COLO668 (cell line): ENCODE measurements around the gene IGSF8.

Experiments
- DNase-seq: peaks from one replicate; lab custom pipeline; 2025; ENCODE audit not compliant: unreplicated experiment; lab: John Stamatoyannopoulos, UW

IGSF8 gene

GRCh38 chr1:160105155-160105554, 6.7 kb upstream of the IGSF8 start:
- no peak for DNase-seq

GRCh38 chr1:160104486-160104885, 6.1 kb upstream of the IGSF8 start:
- DNase-seq: no peak

- no peak for DNase-seq
Observed at GRCh38 chr1:160103658-160104408, 5.4 kb upstream of the IGSF8 start.

- DNase-seq: no peak
Observed at GRCh38 chr1:160101717-160102522, 3.5 kb upstream of the IGSF8 start.

- DNase-seq: peak; percentile 67
Observed at GRCh38 chr1:160101037-160101716, 2.8 kb upstream of the IGSF8 start.

GRCh38 chr1:160099716-160100375, 1.4 kb upstream of the IGSF8 start:
- no peak for DNase-seq

- DNase-seq: peak; percentile 99
Observed at GRCh38 chr1:160098852-160099561, 588 bp upstream of the IGSF8 start.

- DNase-seq: peak; percentile 24
Observed at GRCh38 chr1:160097151-160097910, 1.1 kb downstream of the IGSF8 start.

- DNase-seq: no peak
Observed at GRCh38 chr1:160096274-160097116, 1.9 kb downstream of the IGSF8 start.

- DNase-seq: peak; percentile 47
Observed at GRCh38 chr1:160095382-160096105, 2.9 kb downstream of the IGSF8 start.

GRCh38 chr1:160094806-160095205, 3.6 kb downstream of the IGSF8 start:
- no peak for DNase-seq

- no peak for DNase-seq
Observed at GRCh38 chr1:160094291-160094625, 4.2 kb downstream of the IGSF8 start.

GRCh38 chr1:160093624-160094290, 4.7 kb downstream of the IGSF8 start:
- no peak for DNase-seq

GRCh38 chr1:160093069-160093395, 5.4 kb downstream of the IGSF8 start:
- no peak for DNase-seq

- no peak for DNase-seq
Observed at GRCh38 chr1:160092366-160093068, 5.9 kb downstream of the IGSF8 start.

- DNase-seq: no peak
Observed at GRCh38 chr1:160091666-160092223, 6.7 kb downstream of the IGSF8 start.

GRCh38 chr1:160090760-160091159, 7.7 kb downstream of the IGSF8 start:
- DNase-seq: no peak
